DOHH2 (cell line): ENCODE measurements around the gene PAFAH2.
A peak's percentile ranks its signal among the peaks of the same experiment; 100 is the strongest.

Source experiments
- H3F3A ChIP-seq: fragments of 200-600 bp; sonication (generic), shearing (Covaris generic); 2 replicates; pipeline ENCODE4 v1.6.0; 2016; ENCODE audit warnings: antibody characterized with exemption, mild to moderate bottlenecking; ENCODE audit not compliant: control insufficient read depth, insufficient read depth
- H3K27ac ChIP-seq: fragments of 200-600 bp; sonication (generic); 2 replicates; pipeline ENCODE4 v1.5.1; 2014; ENCODE audit warnings: low read depth, mild to moderate bottlenecking, low read length, moderate library complexity
- H3K27me3 ChIP-seq: fragments of 200-600 bp; sonication (generic); 2 replicates; pipeline ENCODE4 v1.6.1; 2014; ENCODE audit warnings: mild to moderate bottlenecking, low read length, mixed read lengths; ENCODE audit not compliant: control insufficient read depth
- H3K36me3 ChIP-seq: fragments of 200-600 bp; sonication (generic); 2 replicates; pipeline ENCODE4 v1.6.1; 2014; ENCODE audit warnings: mild to moderate bottlenecking, low read length, moderate library complexity, mixed read lengths; ENCODE audit not compliant: control insufficient read depth
- H3K4me1 ChIP-seq: fragments of 200-600 bp; sonication (generic); 2 replicates; pipeline ENCODE4 v1.6.1; 2014; ENCODE audit warnings: mild to moderate bottlenecking, low read length, mixed read lengths; ENCODE audit not compliant: control insufficient read depth
- H3K4me2 ChIP-seq: fragments of 200-600 bp; sonication (generic); 2 replicates; pipeline ENCODE4 v1.6.0; 2014; ENCODE audit warnings: mild to moderate bottlenecking, low read length, moderate library complexity
- H3K4me3 ChIP-seq: fragments of 200-600 bp; sonication (generic); 2 replicates; pipeline ENCODE4 v1.5.1; 2014; ENCODE audit warnings: mild to moderate bottlenecking, low read length, mixed read lengths
- H3K79me2 ChIP-seq: fragments of 200-600 bp; sonication (generic); 2 replicates; pipeline ENCODE4 v1.6.1; 2014; ENCODE audit warnings: mild to moderate bottlenecking, low read length, mixed read lengths; ENCODE audit not compliant: control insufficient read depth
- H3K9me2 ChIP-seq: fragments of 200-600 bp; sonication (generic); replicated peaks from 2 replicates; pipeline ENCODE4 v1.6.1; 2014; ENCODE audit warnings: mild to moderate bottlenecking, low read length, mixed read lengths; ENCODE audit not compliant: control insufficient read depth
- H3K9me3 ChIP-seq: fragments of 200-600 bp; sonication (generic); 2 replicates; pipeline ENCODE4 v1.6.1; 2014; ENCODE audit warnings: antibody characterized with exemption, low read length, mixed read lengths; ENCODE audit not compliant: control insufficient read depth, insufficient read depth
- H4K20me1 ChIP-seq: fragments of 200-600 bp; sonication (generic); 2 replicates; pipeline ENCODE4 v1.6.0; 2014; ENCODE audit warnings: low read depth, mild to moderate bottlenecking, antibody characterized with exemption, low read length, moderate library complexity; ENCODE audit not compliant: control insufficient read depth, insufficient read depth
- CTCF ChIP-seq: fragments of 200-600 bp; sonication (generic); IDR thresholded peaks from one replicate; pipeline ENCODE4 v1.5.1; 2014; ENCODE audit warnings: antibody characterized with exemption, mild to moderate bottlenecking, low read depth, low read length; ENCODE audit not compliant: poor library complexity, severe bottlenecking
- EZH2phosphoT487 ChIP-seq: fragments of 200-600 bp; sonication (generic); IDR thresholded peaks from 2 replicates; pipeline ENCODE4 v1.6.1; 2017; ENCODE audit warnings: borderline replicate concordance, mild to moderate bottlenecking, antibody characterized with exemption, low read length, moderate library complexity, mixed read lengths

Gene PAFAH2

GRCh38 chr1:26012864-26013263 is 15.0 kb upstream of the PAFAH2 start:
- Histone ChIP-seq H3F3A (no peaks in the 10 kb centered on the region), H3K36me3 (no peaks in the 10 kb centered on the region), H3K79me2 (no peaks in the 10 kb centered on the region), H4K20me1 (no peaks in the 10 kb centered on the region), H3K27me3 (no peaks in the 10 kb centered on the region), H3K9me3 (no peaks in the 10 kb centered on the region), H3K4me1 (peaks cover 4% of the 10 kb centered on the region), H3K4me3 (no peak overlapping the region), H3K27ac (no peak overlapping the region), H3K4me2 (no peak overlapping the region), H3K9me2 (no peaks in the 10 kb centered on the region)
- TF ChIP-seq CTCF (no peak), EZH2phosphoT487 (no peak)

GRCh38 chr1:26010825-26011224 is 13.0 kb upstream of the PAFAH2 start:
- TF ChIP-seq CTCF (no peak), EZH2phosphoT487 (no peak)
- H3K27ac ChIP-seq, result no peak overlapping the region
- no peaks in the 10 kb centered on the region for H3K9me2 ChIP-seq
- no peaks in the 10 kb centered on the region for H3K27me3 ChIP-seq
- no peaks in the 10 kb centered on the region for H3K79me2 ChIP-seq
- H4K20me1 ChIP-seq, result no peaks in the 10 kb centered on the region
- H3K9me3 ChIP-seq, result no peaks in the 10 kb centered on the region
- no peak overlapping the region for H3K4me3 ChIP-seq
- H3K4me2 ChIP-seq, result no peak overlapping the region
- peaks cover 9% of the 10 kb centered on the region for H3K4me1 ChIP-seq
- H3F3A ChIP-seq, result no peaks in the 10 kb centered on the region
- H3K36me3 ChIP-seq, result no peaks in the 10 kb centered on the region

- Histone ChIP-seq H3K27me3 (peaks cover under 1% of the 10 kb centered on the region; the same call in 1 of the 2 replicates), H3K4me2 (no peak overlapping the region), H3F3A (no peaks in the 10 kb centered on the region), H3K4me3 (no peak overlapping the region), H3K79me2 (no peaks in the 10 kb centered on the region), H3K4me1 (peaks cover 9% of the 10 kb centered on the region), H4K20me1 (no peaks in the 10 kb centered on the region), H3K36me3 (no peaks in the 10 kb centered on the region), H3K9me2 (no peaks in the 10 kb centered on the region), H3K9me3 (no peaks in the 10 kb centered on the region), H3K27ac (no peak overlapping the region)
- no peak for TF ChIP-seq EZH2phosphoT487
- TF ChIP-seq CTCF, result peak; percentile 33
These were observed 12.1 kb upstream of the PAFAH2 start for GRCh38 chr1:26009796-26010447.
